Stimulated activated CD4-positive, alpha-beta T cell treated with anti-CD3 and anti-CD28 coated beads, TNF-alpha, amount 100 ng/mL, for 1 hour (primary cell): ENCODE data around the gene ODAD4.

ENCODE experiments used
- DNase-seq, 3 donors: peaks; one replicate each; pipeline ENCODE4 v3.0.0-alpha.2; 2020; ENCODE audit warnings: low read depth in 3 of 3, low spot score in 1 of 3

Gene ODAD4

DNA sequence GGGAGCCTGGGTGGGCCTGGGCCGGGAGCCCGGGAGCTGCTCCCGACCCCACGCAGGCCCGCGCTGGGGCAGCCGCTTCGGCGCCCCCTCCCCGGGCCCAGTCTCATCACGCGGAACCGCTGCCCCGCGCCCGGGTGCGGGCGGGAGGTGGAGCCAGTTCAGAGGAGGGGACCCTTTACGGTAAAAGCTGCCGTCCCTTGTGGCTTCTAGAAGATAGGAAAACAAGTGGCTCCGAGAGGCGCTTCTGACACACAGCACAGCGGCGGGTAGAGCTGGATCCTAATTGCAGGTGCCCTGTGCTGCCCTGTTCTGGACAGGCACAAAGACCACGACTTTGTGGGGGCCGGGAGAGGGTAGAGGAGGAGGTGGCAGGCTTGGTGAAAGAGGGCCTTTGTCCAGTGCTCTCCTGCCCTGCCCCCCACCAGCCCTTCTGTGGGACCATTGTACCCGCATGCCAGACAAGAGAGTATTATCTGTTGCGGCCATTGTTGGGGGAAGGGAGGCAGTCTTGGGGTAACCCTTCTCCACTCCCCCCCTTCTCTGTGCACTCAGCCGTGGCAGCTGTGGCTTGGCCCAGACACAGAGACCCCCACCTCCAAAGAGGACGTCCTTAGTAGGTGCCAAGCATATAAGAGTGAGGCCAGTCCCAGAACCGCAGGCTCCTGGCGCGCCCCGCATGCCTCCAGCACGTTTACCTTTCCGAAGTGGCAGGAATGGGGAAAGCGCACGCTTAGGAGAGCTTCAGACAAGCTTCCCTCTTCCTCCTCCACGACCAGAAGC is 36.9 kb downstream of the ODAD4 start:
- no peak for DNase-seq

DNA sequence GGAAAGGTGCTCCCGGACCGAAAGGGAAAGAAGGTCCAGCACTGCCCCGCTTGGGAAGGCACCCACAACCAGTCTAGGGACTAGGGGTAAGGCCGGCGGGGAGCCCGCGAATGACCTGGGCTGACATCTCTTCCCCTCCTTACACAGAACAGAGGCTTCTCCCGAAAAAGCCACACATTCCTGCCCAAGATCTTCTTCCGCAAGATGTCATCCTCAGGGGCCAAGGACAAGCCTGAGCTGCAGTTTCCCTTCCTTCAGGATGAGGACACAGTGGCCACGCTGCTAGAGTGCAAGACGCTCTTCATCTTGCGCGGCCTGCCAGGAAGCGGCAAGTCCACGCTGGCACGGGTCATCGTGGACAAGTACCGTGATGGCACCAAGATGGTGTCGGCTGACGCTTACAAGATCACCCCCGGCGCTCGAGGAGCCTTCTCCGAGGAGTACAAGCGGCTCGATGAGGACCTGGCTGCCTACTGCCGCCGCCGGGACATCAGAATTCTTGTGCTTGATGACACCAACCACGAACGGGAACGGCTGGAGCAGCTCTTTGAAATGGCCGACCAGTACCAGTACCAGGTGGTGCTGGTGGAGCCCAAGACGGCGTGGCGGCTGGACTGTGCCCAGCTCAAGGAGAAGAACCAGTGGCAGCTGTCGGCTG is 37.6 kb downstream of the ODAD4 start:
- DNase-seq: no peak

DNA sequence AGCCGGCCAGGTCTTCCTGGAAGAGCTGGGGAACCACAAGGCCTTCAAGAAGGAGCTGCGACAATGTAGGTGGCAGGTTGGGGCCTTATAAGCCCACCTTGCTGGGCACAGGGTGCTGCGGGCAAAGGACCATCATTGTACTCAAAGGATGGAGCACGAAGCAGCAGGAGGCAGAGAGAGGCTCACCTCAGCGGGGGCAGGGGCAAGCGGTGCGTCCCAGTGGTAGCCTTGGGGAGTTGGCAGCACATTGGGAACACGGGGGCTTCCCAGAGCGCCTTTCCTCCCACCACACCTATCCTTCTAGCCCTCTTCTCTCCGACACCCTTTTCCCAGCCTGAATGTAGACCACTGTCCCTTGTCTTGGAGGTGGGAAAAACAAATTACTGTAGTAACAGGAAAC is 38.3 kb downstream of the ODAD4 start:
- DNase-seq: no peak

DNA sequence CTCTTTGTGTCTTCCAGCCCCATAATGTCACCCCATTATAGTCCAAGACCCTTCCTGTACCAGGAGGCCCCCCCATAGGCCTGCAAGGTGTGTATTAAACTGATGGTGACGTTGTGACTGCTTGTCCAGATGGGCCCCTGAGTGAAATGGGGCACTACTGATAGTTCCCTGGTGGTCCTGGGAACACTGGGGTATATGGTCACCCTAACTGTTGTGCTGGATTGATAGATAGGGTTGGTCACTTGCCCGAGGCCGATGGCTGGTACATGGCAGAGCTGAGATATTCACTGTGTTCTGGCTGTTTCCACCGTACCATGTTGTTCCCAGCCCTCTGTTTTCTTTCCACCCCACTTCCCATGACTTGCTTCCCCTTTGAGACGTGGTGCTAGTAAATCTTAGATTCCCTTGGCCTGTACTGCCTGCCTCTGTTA is 40.5 kb downstream of the ODAD4 start:
- DNase-seq: no peak

DNA sequence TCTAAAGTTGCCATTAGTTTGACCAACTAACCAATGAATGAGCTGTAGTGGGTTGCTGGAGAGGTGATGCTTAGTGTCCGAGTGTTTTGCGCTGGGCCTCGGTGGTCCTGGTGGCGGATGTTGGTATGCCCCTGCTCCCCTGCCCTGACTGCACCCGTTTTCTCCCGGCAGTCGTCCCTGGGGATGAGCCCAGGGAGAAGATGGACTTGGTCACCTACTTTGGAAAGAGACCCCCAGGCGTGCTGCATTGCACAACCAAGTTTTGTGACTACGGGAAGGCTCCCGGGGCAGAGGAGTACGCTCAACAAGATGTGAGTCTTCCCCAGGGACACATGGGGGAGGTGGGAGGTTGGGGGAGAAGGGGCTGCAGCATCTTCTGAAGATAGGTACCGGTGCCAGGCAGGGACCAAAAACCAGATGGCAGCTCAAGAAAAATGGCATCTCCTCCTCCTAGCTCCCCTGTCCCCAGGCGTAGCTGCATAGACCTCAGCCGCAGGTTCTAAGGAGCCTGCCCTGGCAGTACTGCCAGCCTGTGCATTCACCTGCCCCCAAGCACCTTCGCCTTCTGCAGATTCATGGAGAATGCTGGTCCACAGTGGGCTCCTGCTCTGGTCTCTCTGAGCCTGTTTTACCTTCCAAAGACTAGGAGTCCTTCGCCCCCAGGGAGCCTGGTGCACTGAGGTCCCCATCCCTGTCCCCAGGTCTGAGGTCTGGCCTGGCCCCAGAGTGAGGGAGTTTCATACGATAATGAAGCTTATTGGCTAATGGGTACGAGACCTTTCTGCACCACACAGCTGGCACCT is 41.5 kb downstream of the ODAD4 start:
- no peak for DNase-seq

DNA sequence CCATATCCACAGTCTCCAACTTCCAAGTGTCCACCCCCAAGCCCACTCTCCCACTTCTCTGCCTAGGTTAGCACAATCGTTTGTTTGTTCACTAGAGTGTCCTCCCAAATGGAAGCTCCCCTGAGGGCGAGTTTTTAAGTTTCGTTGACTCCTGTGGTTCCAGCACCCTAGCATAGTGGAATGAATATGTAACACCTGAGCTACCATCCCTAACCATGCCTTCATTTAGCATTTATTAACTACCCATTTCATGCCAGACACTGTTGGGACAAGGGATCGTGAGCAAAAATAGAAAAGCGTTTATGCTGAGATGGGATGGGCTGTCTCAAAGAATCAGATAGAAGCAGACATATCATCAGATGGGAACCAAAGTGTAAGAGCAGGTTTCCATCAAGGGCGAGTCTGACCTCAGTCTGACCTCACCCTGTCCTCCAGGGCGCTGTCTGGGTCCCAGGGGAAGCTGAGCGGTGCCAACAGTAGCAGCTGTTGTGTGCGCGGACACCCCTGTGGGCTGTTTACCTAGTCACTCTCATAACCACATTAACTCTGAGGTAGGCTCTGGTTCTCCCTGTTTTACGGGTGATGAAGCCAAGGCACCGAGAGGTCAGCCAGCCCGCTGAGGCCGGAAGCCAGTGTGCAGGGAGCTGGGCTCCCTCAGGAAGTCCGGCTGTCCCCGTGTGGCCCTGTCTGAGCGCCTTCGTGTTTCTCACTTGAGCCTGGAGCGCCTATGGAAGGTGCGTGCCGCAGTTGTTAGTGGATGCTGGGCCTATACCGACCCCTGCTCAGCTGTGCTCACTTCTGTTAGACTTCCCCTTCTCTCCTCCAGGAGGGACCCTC is 42.4 kb downstream of the ODAD4 start:
- DNase-seq: no peak

DNA sequence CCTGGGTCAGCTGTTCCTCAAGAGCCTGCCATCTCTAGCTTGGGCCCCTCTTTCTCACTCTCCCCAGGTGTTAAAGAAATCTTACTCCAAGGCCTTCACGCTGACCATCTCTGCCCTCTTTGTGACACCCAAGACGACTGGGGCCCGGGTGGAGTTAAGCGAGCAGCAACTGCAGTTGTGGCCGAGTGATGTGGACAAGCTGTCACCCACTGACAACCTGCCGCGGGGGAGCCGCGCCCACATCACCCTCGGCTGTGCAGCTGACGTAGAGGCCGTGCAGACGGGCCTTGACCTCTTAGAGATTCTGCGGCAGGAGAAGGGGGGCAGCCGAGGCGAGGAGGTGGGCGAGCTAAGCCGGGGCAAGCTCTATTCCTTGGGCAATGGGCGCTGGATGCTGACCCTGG is 43.0 kb downstream of the ODAD4 start:
- DNase-seq: no peak

DNA sequence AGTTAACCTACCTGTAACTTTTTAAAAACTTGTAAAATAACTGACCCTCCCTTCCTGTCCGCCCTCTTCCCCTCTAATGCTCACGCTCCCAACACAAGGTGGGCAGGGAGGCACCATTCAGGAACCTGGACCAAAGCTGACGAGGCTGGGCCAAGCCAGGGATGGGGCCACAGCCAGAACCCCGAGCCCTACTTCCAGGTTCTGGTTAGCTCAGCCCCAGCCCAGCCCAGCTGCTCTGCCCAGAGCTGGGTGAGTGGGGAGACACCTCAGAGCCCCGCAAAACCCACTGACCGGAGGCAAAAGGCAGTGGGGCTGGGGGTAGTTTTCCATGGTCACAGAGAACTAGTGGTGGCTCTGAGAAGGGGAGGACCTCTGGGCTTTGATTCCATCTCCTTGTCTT is 43.6 kb downstream of the ODAD4 start:
- no peak for DNase-seq

DNA sequence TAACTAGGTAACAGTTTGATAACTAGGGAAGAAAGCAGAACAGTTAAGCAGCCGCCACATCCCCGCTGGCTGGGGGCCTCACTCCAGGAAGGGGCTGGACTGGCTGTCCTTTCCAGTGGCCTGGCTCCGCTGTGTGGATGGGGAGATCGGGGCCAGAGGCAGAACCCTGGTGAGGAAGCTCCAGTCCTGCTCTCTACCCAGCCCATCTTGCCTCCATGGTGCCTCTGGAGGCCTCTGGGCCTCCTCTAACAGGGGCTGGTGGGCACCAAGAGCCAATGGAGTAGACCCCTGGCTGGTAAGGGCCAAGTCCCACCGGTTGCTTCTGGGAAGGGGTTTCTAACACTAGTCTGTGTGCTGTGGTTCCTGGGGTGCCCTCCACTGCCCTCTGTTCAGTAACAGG is 44.2 kb downstream of the ODAD4 start:
- no peak for DNase-seq

DNA sequence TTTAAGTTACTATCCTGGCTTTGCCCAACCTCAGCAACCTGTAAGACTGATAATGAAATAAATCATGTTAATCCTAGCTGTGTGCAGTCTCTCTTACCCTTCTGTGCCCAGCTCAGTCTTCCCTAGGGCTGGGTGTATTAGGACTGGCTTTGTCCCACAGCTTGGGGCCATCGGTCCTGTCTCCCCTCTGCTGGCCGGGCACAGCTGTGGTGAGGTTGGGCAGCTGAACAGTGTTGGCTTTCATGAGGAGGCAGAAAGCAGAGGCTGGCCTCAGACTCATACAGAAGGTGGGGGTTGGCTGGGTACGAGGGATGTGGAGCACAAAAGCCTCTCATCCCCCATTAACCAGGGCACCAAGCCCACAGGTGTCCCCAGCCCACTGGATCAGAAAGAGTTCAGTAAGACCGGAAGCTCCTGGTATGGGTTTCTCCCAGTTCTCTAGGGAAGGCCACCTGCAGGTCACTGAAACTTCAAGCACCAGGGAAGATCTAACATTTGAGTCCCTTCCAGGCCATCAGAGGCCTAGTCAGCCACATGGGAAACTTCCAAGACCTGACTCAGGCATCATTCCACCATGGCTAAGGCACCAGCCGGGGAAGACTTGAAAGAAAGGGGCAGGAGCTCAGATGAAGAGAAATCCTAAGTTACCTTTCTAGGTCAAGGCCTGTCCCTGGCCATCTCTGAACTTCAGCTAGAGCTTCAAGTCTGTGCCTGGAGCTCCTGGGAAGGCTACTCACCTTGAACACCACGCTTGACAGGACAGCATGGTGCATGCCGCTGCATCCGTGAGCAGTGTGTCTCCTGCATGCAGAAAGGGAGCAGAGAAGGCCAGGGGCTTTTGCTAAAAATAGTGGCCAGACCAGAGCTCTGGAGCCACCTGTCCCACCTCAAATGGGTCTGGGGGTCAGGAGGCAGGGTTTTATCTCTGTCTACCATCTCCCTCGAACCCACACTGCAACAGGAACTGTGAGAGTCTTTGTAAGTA is 45.0 kb downstream of the ODAD4 start:
- no peak for DNase-seq

DNA sequence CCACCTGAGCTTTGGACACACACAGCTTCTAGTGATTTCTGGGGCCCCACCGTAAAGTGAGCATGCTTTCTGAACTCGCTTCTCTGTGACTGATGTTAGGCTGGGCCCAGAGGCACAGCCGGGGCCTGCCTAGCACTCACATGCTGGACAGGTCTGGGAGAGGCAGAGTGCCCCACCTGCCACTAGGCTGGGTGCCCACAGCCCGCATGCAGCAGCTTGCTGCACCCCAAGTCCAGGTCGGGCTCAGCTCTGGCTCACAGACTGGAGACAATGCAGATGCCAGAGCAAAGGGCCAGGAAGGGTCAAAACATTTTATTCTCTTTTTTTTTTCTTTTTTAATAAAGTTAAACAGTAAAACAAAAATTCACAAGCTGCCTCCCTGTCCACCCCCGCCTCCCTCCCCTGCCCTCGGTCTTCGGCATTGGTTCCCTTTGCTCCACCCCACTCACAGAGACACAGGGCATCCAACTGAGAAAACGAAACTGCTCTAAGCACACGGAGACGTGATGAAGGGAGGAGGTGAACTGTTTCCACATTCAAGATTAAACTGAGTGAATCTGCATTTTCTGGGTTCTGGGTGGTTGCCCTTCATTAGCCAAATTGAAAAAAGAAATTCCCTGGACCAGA is 45.8 kb downstream of the ODAD4 start:
- no peak for DNase-seq

DNA sequence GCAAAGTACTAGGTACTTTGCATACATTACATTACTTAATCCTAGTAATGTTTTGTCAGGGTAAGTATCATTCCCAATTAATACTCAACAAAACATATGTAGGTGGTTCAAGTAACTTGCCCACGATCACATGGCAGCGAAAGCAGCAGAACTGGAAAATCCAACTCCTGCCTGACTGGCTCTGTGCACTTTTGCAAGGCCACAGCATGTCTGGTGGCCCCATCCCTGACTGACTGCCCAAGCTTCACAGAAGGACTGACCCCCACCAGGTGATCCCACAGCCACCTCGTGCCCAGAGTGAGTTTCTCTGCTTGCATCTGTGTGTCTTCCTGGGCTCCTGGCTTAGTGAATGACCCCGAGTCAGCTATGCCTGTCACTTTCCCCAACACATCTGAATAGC is 47.6 kb downstream of the ODAD4 start:
- DNase-seq: no peak

DNA sequence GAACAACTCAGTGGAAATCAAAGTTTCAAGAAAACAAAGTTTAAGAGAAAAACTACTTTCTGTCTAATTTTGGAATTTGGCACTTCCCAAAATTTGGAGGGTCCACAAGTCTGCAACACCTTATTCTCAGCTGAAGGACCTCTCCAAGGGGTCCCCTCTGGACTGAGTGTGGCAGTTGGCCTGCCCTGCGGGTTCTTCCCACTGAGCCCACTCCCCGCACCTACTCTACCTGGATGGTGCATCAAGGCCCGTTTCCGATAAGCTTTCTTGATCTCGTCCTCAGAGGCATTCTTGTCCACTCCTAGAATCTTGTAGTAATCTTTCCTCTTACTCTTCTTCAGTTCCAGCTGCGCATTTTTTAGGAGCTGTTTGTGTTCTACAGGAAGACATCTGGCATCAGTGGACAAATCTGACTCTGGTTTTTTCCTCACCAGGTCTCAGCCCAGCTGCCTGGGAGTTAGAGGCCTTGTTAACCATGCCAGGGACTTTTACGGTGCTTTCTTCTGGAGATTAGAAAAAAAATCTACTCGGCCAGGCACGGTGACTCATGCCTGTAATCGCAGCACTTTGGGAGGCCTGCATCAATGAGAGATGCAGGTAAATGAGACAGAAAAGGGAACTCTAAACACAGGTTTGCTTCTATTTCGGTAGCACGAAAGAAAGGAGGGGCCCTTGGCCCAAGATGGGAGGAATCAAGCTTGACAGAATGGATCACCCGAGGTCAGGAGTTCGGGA is 51.8 kb downstream of the ODAD4 start:
- no peak for DNase-seq

DNA sequence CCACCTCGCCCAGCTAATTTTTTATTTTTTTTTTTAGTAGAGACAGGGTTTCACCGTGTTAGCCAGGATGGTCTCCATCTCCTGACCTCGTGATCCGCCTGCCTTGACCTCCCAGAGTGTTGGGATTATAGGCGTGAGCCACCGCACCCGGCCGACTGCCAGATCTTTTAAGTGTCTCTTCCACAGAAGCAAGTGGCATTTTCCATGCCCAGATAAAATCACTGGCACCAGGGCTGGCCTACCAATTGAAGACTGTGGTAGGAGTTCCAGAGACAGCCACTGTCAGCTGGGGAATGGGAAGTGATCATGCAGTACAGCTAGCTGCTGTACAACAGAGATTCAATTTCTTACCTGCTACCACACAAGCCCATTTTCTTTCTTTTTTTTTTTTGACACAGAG is 54.0 kb downstream of the ODAD4 start:
- no peak for DNase-seq

DNA sequence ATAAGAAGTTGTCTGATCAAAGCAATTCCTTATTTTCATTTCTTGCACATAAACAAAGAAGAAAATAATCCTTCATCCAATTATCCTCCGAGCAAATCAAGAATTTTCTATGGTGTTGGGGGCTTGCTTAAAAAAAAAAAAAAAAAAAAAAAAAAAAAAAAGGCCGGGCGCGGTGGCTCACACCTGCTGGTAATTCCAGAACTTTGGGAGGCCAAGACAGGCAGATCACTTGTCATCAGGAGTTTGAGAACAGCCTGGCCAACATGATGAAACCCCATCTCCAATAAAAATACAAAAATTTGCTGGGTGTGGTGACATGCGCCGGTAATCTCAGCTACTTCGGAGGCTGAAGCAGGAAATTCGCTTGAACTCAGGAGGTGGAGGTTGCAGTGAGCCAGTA is 55.5 kb downstream of the ODAD4 start:
- DNase-seq: no peak

DNA sequence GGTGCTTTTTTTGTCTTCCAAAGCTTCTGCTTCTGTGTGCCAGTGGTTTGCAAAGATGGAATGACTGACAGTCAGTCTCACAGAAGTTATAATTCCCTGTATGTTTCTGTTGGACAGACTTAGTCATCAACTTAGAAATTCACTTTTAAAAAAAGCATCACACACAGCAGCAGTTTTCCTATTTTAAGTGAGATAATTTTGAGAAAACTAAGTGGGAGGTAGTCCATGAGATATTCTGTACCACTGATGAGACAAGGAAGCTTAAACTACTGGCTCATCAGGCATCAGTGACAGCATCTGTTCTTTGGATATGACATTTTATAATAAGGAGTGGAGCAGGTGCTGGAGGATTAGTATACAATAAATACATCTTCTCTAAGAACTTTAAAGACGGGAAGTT is 56.2 kb downstream of the ODAD4 start:
- DNase-seq: no peak

DNA sequence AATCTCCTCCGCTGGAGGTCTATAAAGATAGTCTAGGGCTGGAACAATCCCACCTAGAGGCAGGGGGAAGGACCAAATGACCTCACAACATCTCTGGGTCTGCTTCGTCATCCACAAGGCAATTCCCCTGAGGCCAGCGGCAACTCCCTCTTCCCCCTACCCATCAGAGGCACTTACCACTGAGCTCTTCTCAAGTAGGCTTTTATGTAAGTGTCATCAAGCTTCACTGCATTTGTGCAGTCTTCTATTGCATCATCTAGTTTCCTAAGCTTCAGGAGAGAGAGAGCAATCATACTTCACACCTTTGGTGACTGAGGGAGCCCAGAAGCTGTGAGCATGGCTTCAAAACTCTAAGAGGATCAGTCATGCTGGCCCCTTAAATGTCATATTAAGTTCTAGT is 57.2 kb downstream of the ODAD4 start:
- DNase-seq: no peak

DNA sequence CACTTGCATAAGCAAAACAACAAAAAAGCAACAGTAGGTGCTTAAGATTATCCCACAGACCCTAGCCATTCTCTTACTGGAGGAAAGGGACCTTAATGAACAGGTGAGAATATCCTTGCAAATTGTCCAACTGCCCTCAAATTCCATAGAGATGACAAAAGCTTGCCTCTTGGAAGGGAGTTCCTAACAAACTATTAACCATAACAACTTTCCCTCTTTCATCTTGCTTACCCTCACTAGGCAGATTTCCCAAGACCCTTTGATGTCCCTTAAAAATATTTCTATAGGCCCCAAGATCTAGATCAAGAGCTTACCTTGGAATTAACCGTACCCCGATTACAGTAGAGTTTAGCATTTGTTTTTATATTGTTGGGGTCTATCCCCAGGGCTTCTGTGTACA is 58.0 kb downstream of the ODAD4 start:
- DNase-seq: no peak
